B cell (primary cell): ENCODE measurements around the gene NCS1. TPM values are rescaled to one million over a fixed set of nuclear protein-coding genes. Genes with fewer than 3 reads are reported as not detected.

Source experiments
- ATAC-seq: fragments of 200-7000 bp; cut with Tn5 transposase; one replicate; pipeline ENCODE4 v1.10.0; 2021; ENCODE audit warnings: low read depth, mild to moderate bottlenecking, moderate number of reproducible peaks, moderate library complexity
- CTCF ChIA-PET: fragments of 350-600 bp; sonication (Branson Sonifier 250); formaldehyde crosslinking; loops from one replicate; lab custom pipeline; 2021; ENCODE audit warnings: antibody characterized with exemption, inconsistent platforms; lab: Charles Lee
- POLR2A ChIA-PET: fragments of 350-600 bp; sonication (Branson Sonifier 250); formaldehyde crosslinking; loops from one replicate; lab custom pipeline; 2021; ENCODE audit warnings: antibody characterized with exemption; lab: Charles Lee
- DNase-seq: peaks from one replicate; pipeline ENCODE4 v3.0.0; 2013
- H2AFZ ChIP-seq: 2 replicates; pipeline ENCODE4 v1.6.1; 2012; ENCODE audit warnings: mild to moderate bottlenecking, low read depth, low read length; ENCODE audit not compliant: insufficient read depth, poor library complexity, severe bottlenecking
- H3K27ac ChIP-seq, 2 donors: 1 replicate in 1 of 2; 2 replicates in 1 of 2; pipeline ENCODE4 v1.5.1; 2012 to 2013; ENCODE audit warnings: low read length in 2 of 2, mild to moderate bottlenecking in 2 of 2, moderate library complexity in 1 of 2
- H3K27me3 ChIP-seq, 4 experiments: fragments of 200-600 bp in 1 of 4; sonication (generic) in 1 of 4; replicated peaks in 1 of 4; 1 replicate in 2 of 4; 2 replicates in 2 of 4; pipeline versions ENCODE4 v1.6.1 to v1.7.0; 2013 to 2016; ENCODE audit warnings: low read length in 3 of 4, mild to moderate bottlenecking in 2 of 4, mixed read lengths in 1 of 4, moderate library complexity in 1 of 4; ENCODE audit not compliant: insufficient read depth in 4 of 4, control insufficient read depth in 3 of 4; ENCODE audit errors: control extremely low read depth in 1 of 4
- H3K36me3 ChIP-seq, 2 experiments: replicated peaks in 1 of 2; 1 replicate in 1 of 2; 2 replicates in 1 of 2; pipeline versions ENCODE4 v1.6.1 to v1.7.1; 2013; ENCODE audit warnings: low read length in 1 of 2; ENCODE audit not compliant: insufficient read depth in 2 of 2, control insufficient read depth in 1 of 2; ENCODE audit errors: control extremely low read depth in 1 of 2, extremely low read depth in 1 of 2
- H3K4me1 ChIP-seq, 2 donors: fragments of 200-600 bp in 1 of 2; sonication (generic) in 1 of 2; 1 replicate in 1 of 2; 2 replicates in 1 of 2; pipeline versions ENCODE4 v1.5.1 to v1.6.1; 2013 to 2017; ENCODE audit warnings: low read length in 2 of 2; ENCODE audit not compliant: control insufficient read depth in 2 of 2, insufficient read depth in 2 of 2
- H3K4me2 ChIP-seq: replicated peaks from 2 replicates; pipeline ENCODE3; 2012; ENCODE audit warnings: mild to moderate bottlenecking, low read depth, low read length; ENCODE audit not compliant: poor library complexity, severe bottlenecking
- H3K4me3 ChIP-seq, 5 experiments: fragments of 200-600 bp in 1 of 5; sonication (generic) in 1 of 5; 1 replicate in 3 of 5; 2 replicates in 2 of 5; pipeline versions ENCODE4 v1.5.1 to v1.7.0; 2011 to 2016; ENCODE audit warnings: low read length in 4 of 5, mild to moderate bottlenecking in 4 of 5, low read depth in 2 of 5, control low read depth in 1 of 5, moderate library complexity in 1 of 5; ENCODE audit not compliant: insufficient read depth in 1 of 5; ENCODE audit errors: control extremely low read depth in 1 of 5, extremely low read depth in 1 of 5
- H3K79me2 ChIP-seq: fragments of 200-600 bp; sonication (generic); one replicate; pipeline ENCODE4 v1.6.0; 2016; ENCODE audit warnings: low read length; ENCODE audit not compliant: control insufficient read depth, insufficient read depth
- H3K9ac ChIP-seq: fragments of 200-600 bp; sonication (generic); 2 replicates; pipeline ENCODE4 v1.6.1; 2017; ENCODE audit warnings: mild to moderate bottlenecking, low read length, moderate library complexity
- H3K9me3 ChIP-seq, 3 donors: one replicate each; pipeline versions ENCODE4 v1.6.1 to v1.7.1; 2013; ENCODE audit warnings: low read length in 2 of 3; ENCODE audit not compliant: control insufficient read depth in 2 of 3, insufficient read depth in 1 of 3; ENCODE audit errors: control extremely low read depth in 1 of 3
- H4K20me1 ChIP-seq: 2 replicates; pipeline ENCODE4 v1.6.0; 2012; ENCODE audit warnings: mild to moderate bottlenecking, low read length; ENCODE audit not compliant: insufficient read depth, control insufficient read depth, poor library complexity, severe bottlenecking
- H3K27ac Mint-ChIP-seq: one replicate; pipeline ENCODE4 v1.8.0; 2021; ENCODE audit warnings: mixed read lengths
- H3K27me3 Mint-ChIP-seq: one replicate; pipeline ENCODE4 v1.8.0; 2021; ENCODE audit warnings: mixed read lengths
- H3K4me1 Mint-ChIP-seq: one replicate; pipeline ENCODE4 v1.8.0; 2021; ENCODE audit warnings: mixed read lengths
- H3K4me3 Mint-ChIP-seq: one replicate; pipeline ENCODE4 v1.8.0; 2021; ENCODE audit warnings: mixed read lengths
- H3K9me3 Mint-ChIP-seq: one replicate; pipeline ENCODE4 v1.8.0; 2022; ENCODE audit warnings: mixed read lengths; ENCODE audit not compliant: insufficient read depth
- EZH2 ChIP-seq: IDR thresholded peaks from 2 replicates; pipeline ENCODE4 v1.6.1; 2012; ENCODE audit warnings: borderline replicate concordance, low read depth, mild to moderate bottlenecking, moderate library complexity, low read length; ENCODE audit not compliant: insufficient read depth, poor library complexity, severe bottlenecking
- WGBS: methylation state at CpG from one replicate; pipeline ENCODE4 v1.1.5; 2013; ENCODE audit warnings: missing lambda C conversion rate; ENCODE audit not compliant: insufficient coverage; 5-methylcytosine and 5-hydroxymethylcytosine counted together
- intact Hi-C: fragments of 100-400 bp; cut with micrococcal nuclease; formaldehyde crosslinking; loops from one replicate; pipeline ENCODE4 v1.10.0; 2022
- polyA plus RNA-seq: library from polyadenylated mRNA; depleted of rRNA; stranded (reverse); fragments of >200 nt; gene quantifications from 2 replicates; pipeline ENCODE4 v1.2.3, GENCODE V29; 2012
- total RNA-seq, 2 donors: library from RNA; stranded (reverse); fragments of 120-200 nt in 1 of 2; gene quantifications; 1 replicate in 1 of 2; 2 replicates in 1 of 2; pipeline versions ENCODE4 v1.2.3 to v1.2.4, GENCODE V29; 2013 to 2022
- TF ChIP-seq, protein P1 (sequence below): fragments of 200-600 bp; IDR thresholded peaks from one replicate; pipeline ENCODE4 v1.8.0; 2022; ENCODE audit warnings: antibody characterized with exemption, mild to moderate bottlenecking

The NCS1 gene
- total and polyA plus RNA-seq, 2 donors (not counting 1 experiment from before 2014, with no cell fraction given) = 0.39 TPM; not detected in 1

- no peaks in the 10 kb centered on the region for H4K20me1 ChIP-seq
- peak overlapping the region; percentile 64 for H3K4me2 ChIP-seq
- no peak overlapping the region for H3K4me3 ChIP-seq
- Mint-ChIP-seq H3K27me3 (peaks cover 3% of the 10 kb centered on the region), H3K27ac (no peak overlapping the region), H3K9me3 (no peaks in the 10 kb centered on the region), H3K4me1 (peaks cover 28% of the 10 kb centered on the region), H3K4me3 (no peak overlapping the region)
- 68% methylated on average over 9 of the region's 10 CpGs for WGBS
- peaks cover 0 to 12% (median 0%) of the 10 kb centered on the region in 4 experiments for H3K27me3 ChIP-seq
- CTCF ChIA-PET = interaction anchor here (0.6 to 9.6 kb wide), 23 partner anchors 9 to 499 kb away, joined by 3 to 191 read pairs (median 3); no protein-coding TSS in a partner anchor
- TF ChIP-seq, protein P1, sequence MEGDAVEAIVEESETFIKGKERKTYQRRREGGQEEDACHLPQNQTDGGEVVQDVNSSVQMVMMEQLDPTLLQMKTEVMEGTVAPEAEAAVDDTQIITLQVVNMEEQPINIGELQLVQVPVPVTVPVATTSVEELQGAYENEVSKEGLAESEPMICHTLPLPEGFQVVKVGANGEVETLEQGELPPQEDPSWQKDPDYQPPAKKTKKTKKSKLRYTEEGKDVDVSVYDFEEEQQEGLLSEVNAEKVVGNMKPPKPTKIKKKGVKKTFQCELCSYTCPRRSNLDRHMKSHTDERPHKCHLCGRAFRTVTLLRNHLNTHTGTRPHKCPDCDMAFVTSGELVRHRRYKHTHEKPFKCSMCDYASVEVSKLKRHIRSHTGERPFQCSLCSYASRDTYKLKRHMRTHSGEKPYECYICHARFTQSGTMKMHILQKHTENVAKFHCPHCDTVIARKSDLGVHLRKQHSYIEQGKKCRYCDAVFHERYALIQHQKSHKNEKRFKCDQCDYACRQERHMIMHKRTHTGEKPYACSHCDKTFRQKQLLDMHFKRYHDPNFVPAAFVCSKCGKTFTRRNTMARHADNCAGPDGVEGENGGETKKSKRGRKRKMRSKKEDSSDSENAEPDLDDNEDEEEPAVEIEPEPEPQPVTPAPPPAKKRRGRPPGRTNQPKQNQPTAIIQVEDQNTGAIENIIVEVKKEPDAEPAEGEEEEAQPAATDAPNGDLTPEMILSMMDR = peak; percentile 42
- no peak for TF ChIP-seq EZH2
- H3K79me2 ChIP-seq = no peaks in the 10 kb centered on the region
- peak overlapping the region; percentile 41 for H2AFZ ChIP-seq
- H3K27ac ChIP-seq = no peak overlapping the region
- intact Hi-C loops = loop anchor here (1.0 to 5.0 kb wide), 4 partner anchors 108 to 1104 kb away; partner anchors contain the start of genes C9orf78 and USP20
- ATAC-seq (no peak), DNase-seq (no peak)
- no peaks in the 10 kb centered on the region for H3K36me3 ChIP-seq
- H3K9me3 ChIP-seq = peaks cover 0 to 3% (median 0%) of the 10 kb centered on the region in 3 donors
- POLR2A ChIA-PET = interaction anchor here (0.7 to 0.9 kb wide), 2 partner anchors 108 to 119 kb away, joined by 4 to 5 read pairs; no protein-coding TSS in a partner anchor
- H3K9ac ChIP-seq = no peak overlapping the region
- peaks cover 18 to 28% of the 10 kb centered on the region in 2 donors for H3K4me1 ChIP-seq
Observed at GRCh38 chr9:130236436-130236985, 64.3 kb downstream of the NCS1 start.

DNA sequence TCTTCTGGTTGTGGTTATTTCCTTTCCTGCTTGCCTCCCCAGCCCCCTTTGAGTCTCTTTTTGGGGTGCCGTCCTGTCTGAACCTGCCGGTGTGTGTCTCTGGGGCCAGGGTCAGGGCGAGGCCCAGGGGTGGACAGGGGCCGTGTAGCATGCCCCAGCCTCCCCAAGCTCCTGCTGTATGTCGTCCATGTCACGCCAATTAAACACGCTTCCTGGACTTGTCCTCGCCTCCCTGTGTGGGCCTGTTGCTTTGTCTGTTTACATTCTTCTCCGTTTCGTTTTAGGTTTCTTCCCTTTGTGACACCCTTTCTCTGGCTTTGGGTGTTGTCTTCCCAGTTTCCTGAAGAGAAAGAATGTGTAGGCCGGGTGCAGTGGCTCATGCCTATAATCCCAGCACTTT is 64.9 kb downstream of the NCS1 start:
- Histone ChIP-seq H3K9ac (no peak overlapping the region), H3K9me3 (peaks cover 0 to 3% (median 0%) of the 10 kb centered on the region in 3 donors), H3K4me2 (no peak overlapping the region), H3K36me3 (no peaks in the 10 kb centered on the region), H3K4me3 (no peak overlapping the region), H2AFZ (no peak overlapping the region), H3K27ac (no peak overlapping the region), H3K79me2 (no peaks in the 10 kb centered on the region), H3K4me1 (peaks cover 18 to 28% of the 10 kb centered on the region in 2 donors), H3K27me3 (peaks cover 0 to 12% (median 0%) of the 10 kb centered on the region in 4 experiments), H4K20me1 (no peaks in the 10 kb centered on the region)
- Mint-ChIP-seq H3K9me3 (no peaks in the 10 kb centered on the region), H3K4me3 (no peak overlapping the region), H3K4me1 (peaks cover 28% of the 10 kb centered on the region), H3K27me3 (peaks cover 3% of the 10 kb centered on the region), H3K27ac (no peak overlapping the region)
- WGBS = 93% methylated on average over 10 of the region's 11 CpGs
- ChIA-PET POLR2A (interaction anchor here (0.9 kb wide), 1 partner anchor 109 kb away, joined by 5 read pairs; no protein-coding TSS in a partner anchor), CTCF (interaction anchor here (0.5 to 9.6 kb wide), 9 partner anchors 10 to 1763 kb away, joined by 3 to 191 read pairs (median 4); no protein-coding TSS in a partner anchor)
- intact Hi-C loops = loop anchor here (5.0 kb wide), 2 partner anchors 400 to 1105 kb away; partner anchors contain the start of genes C9orf78 and USP20
- no peak for TF ChIP-seq EZH2
- TF ChIP-seq, protein P1 = no peak
- DNase-seq (no peak), ATAC-seq (no peak)
